Measurements from ENCODE around the gene CHAF1A. TPM values are rescaled to one million over a fixed set of nuclear protein-coding genes. Genes with fewer than 3 reads are reported as not detected.

CHAF1A gene
- total and polyA plus RNA-seq, 2 experiments from 2014 or later: 113 to 125 TPM

GRCh38 chr19:4373601-4374497, 28.6 kb upstream of the CHAF1A start (continued):
- TF ChIP-seq STAT1 (IDR thresholded peaks at IDR 0.05; ENCODE audit: unreplicated experiment): no peak
- TF ChIP-seq ZNF331 (CRISPR knock-in tag; IDR thresholded peaks at IDR 0.05; ENCODE audit: low read depth): no peak
- no peak for TF ChIP-seq POLR2AphosphoS5 (IDR thresholded peaks at IDR 0.05; ENCODE audit: low read depth)
- TF ChIP-seq CTCF (conservative IDR thresholded peaks at IDR 0.05; ENCODE audit: low read depth in 2 of 2): no peak
- no peak for TF ChIP-seq CREB1 (CRISPR knock-in tag; IDR thresholded peaks at IDR 0.05; ENCODE audit: low read depth)
- TF ChIP-seq EZH2phosphoT487 (IDR thresholded peaks at IDR 0.05; ENCODE audit: unreplicated experiment): no peak

DNA sequence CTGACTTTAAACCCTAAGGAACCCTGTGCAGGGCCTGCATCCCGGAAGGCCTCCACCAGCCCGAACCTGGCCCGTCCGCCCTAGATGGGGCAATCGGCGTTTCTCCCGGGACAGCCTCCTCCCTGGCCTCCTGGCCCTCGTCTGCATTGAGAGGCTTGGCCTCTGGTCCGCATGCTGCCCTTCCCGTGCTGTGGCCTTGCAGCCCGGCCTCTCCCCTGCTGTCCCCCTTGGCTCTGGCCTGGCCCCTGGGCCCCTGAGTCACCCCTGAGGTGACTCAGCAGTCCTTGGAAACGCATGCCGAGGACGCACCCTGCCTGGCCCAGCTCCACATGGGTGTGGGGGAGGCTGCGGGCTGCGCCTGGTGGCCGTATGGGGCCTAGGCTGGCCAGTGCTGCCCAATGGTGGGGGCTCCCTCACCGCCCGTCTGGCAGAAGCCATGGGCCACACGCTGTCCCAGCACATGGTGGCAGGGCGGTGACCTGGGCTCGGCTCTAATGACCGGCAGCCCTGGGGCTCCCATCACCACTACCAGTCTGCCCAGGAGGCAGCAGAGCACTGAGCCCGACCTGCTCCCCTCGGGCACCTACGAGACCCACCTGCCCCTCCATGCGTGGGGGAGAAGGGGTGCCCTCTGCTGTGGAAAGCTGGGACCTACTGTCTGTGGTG, 27.8 kb upstream of the CHAF1A start:
- peak; percentile 6 for ATAC-seq

More for the DNA sequence above, 27.8 kb upstream of the CHAF1A start:
- peaks cover 20% of the 10 kb centered on the region; the same call in 1 of the 2 replicates for H4K20me1 ChIP-seq (replicated peaks; ENCODE audit: insufficient read depth)
- peaks cover 31% of the 10 kb centered on the region for H3K4me1 ChIP-seq (ENCODE audit: insufficient read depth)
- peaks cover 70% of the 10 kb centered on the region for H3K79me2 ChIP-seq (replicated peaks; ENCODE audit: insufficient read depth)
- H3K4me2 ChIP-seq: peak overlapping the region; percentile 54; the same call in 1 of the 2 replicates
- no peak overlapping the region for H2AFZ ChIP-seq
- Mint-ChIP-seq H3K27me3 (ENCODE audit: insufficient read depth, low read depth, poor library complexity) (peaks cover 25% of the 10 kb centered on the region), H3K9me3 (no peaks in the 10 kb centered on the region), H3K4me3 (no peak overlapping the region), H3K36me3 (ENCODE audit: low read depth) (no peaks in the 10 kb centered on the region), H3K4me1 (peaks cover 46% of the 10 kb centered on the region), H3K27ac (peak overlapping the region; percentile 92)
- no peaks in the 10 kb centered on the region for H3K36me3 ChIP-seq (ENCODE audit: insufficient read depth)
- H3K27ac ChIP-seq (ENCODE audit: low read depth): peak overlapping the region; percentile 85
- peak overlapping the region; percentile 35; the same call in 1 of the 2 replicates for H3K4me3 ChIP-seq
- H3F3A ChIP-seq (replicated peaks; ENCODE audit: low read depth): 0 out of 2 replicates have a peak, but pooled peaks cover 13% of the 10 kb centered on the region
- TF ChIP-seq, protein P1, sequence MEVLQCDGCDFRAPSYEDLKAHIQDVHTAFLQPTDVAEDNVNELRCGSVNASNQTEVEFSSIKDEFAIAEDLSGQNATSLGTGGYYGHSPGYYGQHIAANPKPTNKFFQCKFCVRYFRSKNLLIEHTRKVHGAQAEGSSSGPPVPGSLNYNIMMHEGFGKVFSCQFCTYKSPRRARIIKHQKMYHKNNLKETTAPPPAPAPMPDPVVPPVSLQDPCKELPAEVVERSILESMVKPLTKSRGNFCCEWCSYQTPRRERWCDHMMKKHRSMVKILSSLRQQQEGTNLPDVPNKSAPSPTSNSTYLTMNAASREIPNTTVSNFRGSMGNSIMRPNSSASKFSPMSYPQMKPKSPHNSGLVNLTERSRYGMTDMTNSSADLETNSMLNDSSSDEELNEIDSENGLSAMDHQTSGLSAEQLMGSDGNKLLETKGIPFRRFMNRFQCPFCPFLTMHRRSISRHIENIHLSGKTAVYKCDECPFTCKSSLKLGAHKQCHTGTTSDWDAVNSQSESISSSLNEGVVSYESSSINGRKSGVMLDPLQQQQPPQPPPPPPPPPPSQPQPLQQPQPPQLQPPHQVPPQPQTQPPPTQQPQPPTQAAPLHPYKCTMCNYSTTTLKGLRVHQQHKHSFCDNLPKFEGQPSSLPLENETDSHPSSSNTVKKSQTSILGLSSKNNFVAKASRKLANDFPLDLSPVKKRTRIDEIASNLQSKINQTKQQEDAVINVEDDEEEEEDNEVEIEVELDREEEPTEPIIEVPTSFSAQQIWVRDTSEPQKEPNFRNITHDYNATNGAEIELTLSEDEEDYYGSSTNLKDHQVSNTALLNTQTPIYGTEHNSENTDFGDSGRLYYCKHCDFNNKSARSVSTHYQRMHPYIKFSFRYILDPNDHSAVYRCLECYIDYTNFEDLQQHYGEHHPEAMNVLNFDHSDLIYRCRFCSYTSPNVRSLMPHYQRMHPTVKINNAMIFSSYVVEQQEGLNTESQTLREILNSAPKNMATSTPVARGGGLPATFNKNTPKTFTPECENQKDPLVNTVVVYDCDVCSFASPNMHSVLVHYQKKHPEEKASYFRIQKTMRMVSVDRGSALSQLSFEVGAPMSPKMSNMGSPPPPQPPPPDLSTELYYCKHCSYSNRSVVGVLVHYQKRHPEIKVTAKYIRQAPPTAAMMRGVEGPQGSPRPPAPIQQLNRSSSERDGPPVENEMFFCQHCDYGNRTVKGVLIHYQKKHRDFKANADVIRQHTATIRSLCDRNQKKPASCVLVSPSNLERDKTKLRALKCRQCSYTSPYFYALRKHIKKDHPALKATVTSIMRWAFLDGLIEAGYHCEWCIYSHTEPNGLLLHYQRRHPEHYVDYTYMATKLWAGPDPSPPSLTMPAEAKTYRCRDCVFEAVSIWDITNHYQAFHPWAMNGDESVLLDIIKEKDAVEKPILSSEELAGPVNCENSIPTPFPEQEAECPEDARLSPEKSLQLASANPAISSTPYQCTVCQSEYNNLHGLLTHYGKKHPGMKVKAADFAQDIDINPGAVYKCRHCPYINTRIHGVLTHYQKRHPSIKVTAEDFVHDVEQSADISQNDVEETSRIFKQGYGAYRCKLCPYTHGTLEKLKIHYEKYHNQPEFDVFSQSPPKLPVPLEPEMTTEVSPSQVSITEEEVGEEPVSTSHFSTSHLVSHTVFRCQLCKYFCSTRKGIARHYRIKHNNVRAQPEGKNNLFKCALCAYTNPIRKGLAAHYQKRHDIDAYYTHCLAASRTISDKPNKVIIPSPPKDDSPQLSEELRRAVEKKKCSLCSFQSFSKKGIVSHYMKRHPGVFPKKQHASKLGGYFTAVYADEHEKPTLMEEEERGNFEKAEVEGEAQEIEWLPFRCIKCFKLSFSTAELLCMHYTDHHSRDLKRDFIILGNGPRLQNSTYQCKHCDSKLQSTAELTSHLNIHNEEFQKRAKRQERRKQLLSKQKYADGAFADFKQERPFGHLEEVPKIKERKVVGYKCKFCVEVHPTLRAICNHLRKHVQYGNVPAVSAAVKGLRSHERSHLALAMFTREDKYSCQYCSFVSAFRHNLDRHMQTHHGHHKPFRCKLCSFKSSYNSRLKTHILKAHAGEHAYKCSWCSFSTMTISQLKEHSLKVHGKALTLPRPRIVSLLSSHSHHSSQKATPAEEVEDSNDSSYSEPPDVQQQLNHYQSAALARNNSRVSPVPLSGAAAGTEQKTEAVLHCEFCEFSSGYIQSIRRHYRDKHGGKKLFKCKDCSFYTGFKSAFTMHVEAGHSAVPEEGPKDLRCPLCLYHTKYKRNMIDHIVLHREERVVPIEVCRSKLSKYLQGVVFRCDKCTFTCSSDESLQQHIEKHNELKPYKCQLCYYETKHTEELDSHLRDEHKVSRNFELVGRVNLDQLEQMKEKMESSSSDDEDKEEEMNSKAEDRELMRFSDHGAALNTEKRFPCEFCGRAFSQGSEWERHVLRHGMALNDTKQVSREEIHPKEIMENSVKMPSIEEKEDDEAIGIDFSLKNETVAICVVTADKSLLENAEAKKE (CRISPR knock-in tag; IDR thresholded peaks at IDR 0.05): no peak
- TF ChIP-seq CTCF (conservative IDR thresholded peaks at IDR 0.05; ENCODE audit: low read depth in 2 of 2): peak in 1 of 2 experiments; percentile 24; a peak in 1 of 4 replicates
- no peak for DNase-seq (ENCODE audit: low spot score)
- no peaks in the 10 kb centered on the region for H3K9me2 ChIP-seq (ENCODE audit: insufficient read depth)
- H3K27me3 ChIP-seq (ENCODE audit: insufficient read depth): no peaks in the 10 kb centered on the region

All from GM23338 (cell line).